Calu3 (cell line): ENCODE results near the gene RB1. TPM values are rescaled to one million over a fixed set of nuclear protein-coding genes. Genes with fewer than 3 reads are reported as not detected.
A peak's percentile ranks its signal among the peaks of the same experiment; 100 is the strongest.

ENCODE experiments used
- BruUV-seq: library from RNA; stranded (reverse); fragments of 400-500 nt; replicated peaks from 2 replicates; lab custom pipeline; 2021; lab: Mats Ljungman, UMichigan
- CTCF ChIA-PET: fragments of 300-600 bp; sonication (Branson Sonifier 250); formaldehyde crosslinking; loops from one replicate; lab custom pipeline; 2022; ENCODE audit warnings: antibody characterized with exemption; lab: Charles Lee
- DNase-seq: peaks from one replicate; pipeline ENCODE4 v3.0.0; 2022
- H3K27ac Mint-ChIP-seq: one replicate; pipeline ENCODE4 v1.8.0; 2022; ENCODE audit warnings: mixed read lengths; ENCODE audit not compliant: unreplicated experiment
- H3K27me3 Mint-ChIP-seq: one replicate; pipeline ENCODE4 v1.8.0; 2022; ENCODE audit warnings: mixed read lengths; ENCODE audit not compliant: unreplicated experiment
- H3K36me3 Mint-ChIP-seq: one replicate; pipeline ENCODE4 v1.8.0; 2022; ENCODE audit warnings: mild to moderate bottlenecking, moderate library complexity, mixed read lengths; ENCODE audit not compliant: insufficient read depth, unreplicated experiment
- H3K4me1 Mint-ChIP-seq: one replicate; pipeline ENCODE4 v1.8.0; 2022; ENCODE audit warnings: mild to moderate bottlenecking, low read depth, mixed read lengths; ENCODE audit not compliant: unreplicated experiment
- H3K4me3 Mint-ChIP-seq: one replicate; pipeline ENCODE4 v1.8.0; 2022; ENCODE audit warnings: mild to moderate bottlenecking, low read depth, moderate library complexity, mixed read lengths; ENCODE audit not compliant: unreplicated experiment
- H3K9me3 Mint-ChIP-seq: one replicate; pipeline ENCODE4 v1.8.0; 2022; ENCODE audit warnings: low read depth, mixed read lengths; ENCODE audit not compliant: unreplicated experiment
- intact Hi-C: fragments of 100-400 bp; cut with micrococcal nuclease; formaldehyde crosslinking; loops from one replicate; pipeline ENCODE4 v1.10.0; 2022; ENCODE audit not compliant: unreplicated experiment
- total RNA-seq: library from RNA; stranded (reverse); gene quantifications from 2 replicates; pipeline ENCODE4 v1.2.3, GENCODE V29; 2022
- TF ChIP-seq, protein P1 (sequence below): fragments of 200-600 bp; IDR thresholded peaks from one replicate; pipeline ENCODE4 v1.8.0; 2022; ENCODE audit warnings: antibody characterized with exemption; ENCODE audit not compliant: unreplicated experiment

RB1 gene
- total RNA-seq, 1 experiment from 2014 or later = 38.8 TPM

DNA sequence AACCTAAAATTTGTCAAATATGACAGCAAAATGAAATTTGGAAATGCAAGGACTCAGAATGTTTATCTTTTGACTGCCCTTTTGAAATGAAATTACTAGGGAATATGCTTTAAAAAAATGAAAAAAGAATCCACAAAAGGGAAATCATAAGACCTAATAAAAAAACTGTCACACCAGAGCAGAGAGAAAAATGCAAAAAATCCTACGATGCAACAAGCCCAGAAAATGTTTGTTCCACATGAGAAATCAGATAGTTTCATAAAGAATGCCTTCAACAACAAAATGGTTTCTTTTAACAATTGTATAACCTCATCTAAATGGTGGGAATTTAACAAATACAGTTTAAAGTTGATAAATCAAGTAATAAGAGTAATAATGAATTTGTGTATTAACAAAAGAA is 101.4 kb downstream of the RB1 start:
- TF ChIP-seq, protein P1, sequence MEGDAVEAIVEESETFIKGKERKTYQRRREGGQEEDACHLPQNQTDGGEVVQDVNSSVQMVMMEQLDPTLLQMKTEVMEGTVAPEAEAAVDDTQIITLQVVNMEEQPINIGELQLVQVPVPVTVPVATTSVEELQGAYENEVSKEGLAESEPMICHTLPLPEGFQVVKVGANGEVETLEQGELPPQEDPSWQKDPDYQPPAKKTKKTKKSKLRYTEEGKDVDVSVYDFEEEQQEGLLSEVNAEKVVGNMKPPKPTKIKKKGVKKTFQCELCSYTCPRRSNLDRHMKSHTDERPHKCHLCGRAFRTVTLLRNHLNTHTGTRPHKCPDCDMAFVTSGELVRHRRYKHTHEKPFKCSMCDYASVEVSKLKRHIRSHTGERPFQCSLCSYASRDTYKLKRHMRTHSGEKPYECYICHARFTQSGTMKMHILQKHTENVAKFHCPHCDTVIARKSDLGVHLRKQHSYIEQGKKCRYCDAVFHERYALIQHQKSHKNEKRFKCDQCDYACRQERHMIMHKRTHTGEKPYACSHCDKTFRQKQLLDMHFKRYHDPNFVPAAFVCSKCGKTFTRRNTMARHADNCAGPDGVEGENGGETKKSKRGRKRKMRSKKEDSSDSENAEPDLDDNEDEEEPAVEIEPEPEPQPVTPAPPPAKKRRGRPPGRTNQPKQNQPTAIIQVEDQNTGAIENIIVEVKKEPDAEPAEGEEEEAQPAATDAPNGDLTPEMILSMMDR = no peak
- H3K27ac Mint-ChIP-seq = no peak overlapping the region
- peaks cover 23% of the 10 kb centered on the region for H3K4me1 Mint-ChIP-seq
- DNase-seq = no peak
- H3K4me3 Mint-ChIP-seq = no peak overlapping the region
- CTCF ChIA-PET = no interaction called here
- H3K36me3 Mint-ChIP-seq = peaks cover 16% of the 10 kb centered on the region
- H3K27me3 Mint-ChIP-seq = no peaks in the 10 kb centered on the region
- no TSS peak for BruUV-seq
- intact Hi-C loops = no loop called here
- no peaks in the 10 kb centered on the region for H3K9me3 Mint-ChIP-seq

DNA sequence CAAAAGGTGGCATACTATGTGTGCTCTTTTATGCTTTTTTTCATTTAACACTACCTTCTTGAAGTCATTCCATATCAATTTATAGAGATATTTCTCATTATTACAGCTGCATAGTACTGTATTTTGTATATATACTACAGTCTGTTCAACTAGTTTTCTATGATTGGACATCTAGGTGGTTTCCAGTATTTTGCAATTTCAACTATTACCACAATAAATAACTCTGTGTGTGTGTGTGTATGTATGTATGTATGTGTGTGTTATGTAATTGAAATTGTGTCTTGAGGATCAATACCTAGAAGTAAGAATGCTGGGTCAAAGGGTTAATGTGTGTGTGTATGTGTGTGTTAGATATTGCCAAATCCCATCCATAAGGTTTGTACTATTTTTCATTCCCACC is 102.3 kb downstream of the RB1 start:
- peaks cover 16% of the 10 kb centered on the region for H3K36me3 Mint-ChIP-seq
- no peak for DNase-seq
- intact Hi-C loops = no loop called here
- no peak overlapping the region for H3K4me3 Mint-ChIP-seq
- peak overlapping the region; percentile 39 for H3K27ac Mint-ChIP-seq
- peaks cover 14% of the 10 kb centered on the region for H3K4me1 Mint-ChIP-seq
- no TSS peak for BruUV-seq
- no peaks in the 10 kb centered on the region for H3K9me3 Mint-ChIP-seq
- CTCF ChIA-PET = no interaction called here
- H3K27me3 Mint-ChIP-seq = no peaks in the 10 kb centered on the region
- TF ChIP-seq, protein P1 = no peak

DNA sequence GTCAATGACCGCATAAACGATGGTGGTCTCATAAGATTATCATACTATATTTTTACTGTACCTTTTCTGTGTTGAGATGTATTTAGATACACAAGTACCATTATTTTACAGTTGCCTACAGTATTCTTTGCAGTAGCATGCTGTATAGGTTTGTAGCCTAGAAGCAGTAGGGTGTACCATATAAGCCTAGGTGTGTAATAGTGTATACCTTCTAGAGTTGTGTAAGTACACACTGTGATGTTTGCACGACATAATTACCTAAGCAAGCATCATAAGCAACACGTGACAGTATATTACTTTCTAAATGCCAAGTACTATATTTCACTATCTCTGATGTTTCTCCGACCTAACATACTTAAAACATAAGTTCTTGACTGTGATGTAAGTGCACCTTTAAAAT is 106.6 kb downstream of the RB1 start:
- no peaks in the 10 kb centered on the region for H3K9me3 Mint-ChIP-seq
- H3K27me3 Mint-ChIP-seq = no peaks in the 10 kb centered on the region
- TF ChIP-seq, protein P1 = no peak
- BruUV-seq = no TSS peak
- peak overlapping the region; percentile 61 for H3K27ac Mint-ChIP-seq
- DNase-seq = no peak
- H3K36me3 Mint-ChIP-seq = peaks cover 33% of the 10 kb centered on the region
- CTCF ChIA-PET = no interaction called here
- peak overlapping the region; percentile 75 for H3K4me3 Mint-ChIP-seq
- intact Hi-C loops = loop anchor here (5.0 kb wide), 1 partner anchor 37 kb away; no protein-coding TSS in a partner anchor
- peaks cover 8% of the 10 kb centered on the region for H3K4me1 Mint-ChIP-seq

DNA sequence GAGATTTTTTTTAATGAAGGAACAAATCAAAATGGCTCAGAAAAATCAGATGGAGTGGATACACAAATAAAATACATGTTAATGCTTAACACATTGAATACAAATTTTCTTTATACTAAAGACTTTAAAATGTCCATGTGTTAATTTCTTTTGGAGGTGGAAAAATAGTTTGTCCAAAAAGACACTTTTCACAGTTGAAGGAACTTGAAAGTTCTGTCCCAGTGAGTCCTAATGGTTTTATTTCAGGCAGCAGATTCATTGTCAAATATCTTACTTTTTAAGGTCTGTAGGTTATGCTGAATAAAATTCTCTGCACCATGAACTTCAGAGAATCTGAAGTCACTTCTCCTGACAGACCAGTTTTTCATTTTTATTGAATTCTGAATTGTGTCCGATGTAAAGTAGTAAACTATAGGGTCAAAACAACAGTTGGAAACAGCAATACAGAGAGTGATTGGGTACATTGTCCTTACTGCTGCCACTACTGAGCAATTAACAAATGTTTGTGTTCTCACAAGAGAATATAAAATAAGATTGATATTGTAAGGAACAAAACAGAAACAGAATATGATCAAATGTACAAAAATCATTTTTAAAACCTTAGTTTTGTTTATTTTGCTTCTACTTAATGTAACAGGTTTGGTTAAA is 107.7 kb downstream of the RB1 start:
- Mint-ChIP-seq H3K4me3 (peak overlapping the region; percentile 75), H3K27ac (peak overlapping the region; percentile 86), H3K9me3 (no peaks in the 10 kb centered on the region), H3K27me3 (no peaks in the 10 kb centered on the region), H3K36me3 (peaks cover 33% of the 10 kb centered on the region), H3K4me1 (no peaks in the 10 kb centered on the region)
- BruUV-seq = no TSS peak
- DNase-seq = no peak
- TF ChIP-seq, protein P1 = no peak
- intact Hi-C loops = loop anchor here (5.0 kb wide), 1 partner anchor 36 kb away; no protein-coding TSS in a partner anchor
- CTCF ChIA-PET = no interaction called here
